ENCODE measurements around the gene NBPF1.

- TF ChIP-seq CTCF (IDR thresholded peaks at IDR 0.05) (no peak), POLR2A (IDR thresholded peaks at IDR 0.05) (no peak)
These were observed 1.2 kb upstream of the NBPF1 start for GRCh38 chr1:16614361-16615252.

Measured in thyroid gland (tissue), 4 donors.